H1 (cell line): Measurements from ENCODE around the gene UNC5B. TPM values are rescaled to one million over a fixed set of nuclear protein-coding genes. Genes with fewer than 3 reads are reported as not detected.

Experiments used
- polyA plus RNA-seq, 7 experiments: library from polyadenylated mRNA; depleted of rRNA in 3 of 7; stranded (reverse) in 5 of 7; unstranded in 2 of 7; fragments of >200 nt in 5 of 7; fragments of 200-250 nt in 2 of 7; gene quantifications; 1 replicate in 5 of 7; 2 replicates in 1 of 7; 4 replicates in 1 of 7; pipeline versions ENCODE4 v1.2.1 to v1.2.3, GENCODE V29; 2011 to 2013; ENCODE audit warnings: missing spikeins in 2 of 7, mixed read lengths in 2 of 7
- total RNA-seq: library from RNA; stranded (reverse); fragmentation: NEBNext Ultra II Directional; extraction: Animal tissue kit (Norgen Biotek cat#: 25700); gene quantifications from 2 replicates; pipeline ENCODE4 v1.2.1, GENCODE V29; 2021
- TF ChIP-seq, protein P1 (sequence below): fragments of 300-600 bp; sonication (generic); IDR thresholded peaks from 2 replicates; pipeline ENCODE4 v1.7.1; 2012; ENCODE audit warnings: low read length, moderate library complexity, mild to moderate bottlenecking, inconsistent platforms; ENCODE audit not compliant: insufficient replicate concordance

UNC5B gene
- total and polyA plus RNA-seq, 2 of the 8 experiments (the other 6 are each of a cell fraction or from before 2014, with no cell fraction given), result 27.9 to 31.8 TPM

- TF ChIP-seq, protein P1, sequence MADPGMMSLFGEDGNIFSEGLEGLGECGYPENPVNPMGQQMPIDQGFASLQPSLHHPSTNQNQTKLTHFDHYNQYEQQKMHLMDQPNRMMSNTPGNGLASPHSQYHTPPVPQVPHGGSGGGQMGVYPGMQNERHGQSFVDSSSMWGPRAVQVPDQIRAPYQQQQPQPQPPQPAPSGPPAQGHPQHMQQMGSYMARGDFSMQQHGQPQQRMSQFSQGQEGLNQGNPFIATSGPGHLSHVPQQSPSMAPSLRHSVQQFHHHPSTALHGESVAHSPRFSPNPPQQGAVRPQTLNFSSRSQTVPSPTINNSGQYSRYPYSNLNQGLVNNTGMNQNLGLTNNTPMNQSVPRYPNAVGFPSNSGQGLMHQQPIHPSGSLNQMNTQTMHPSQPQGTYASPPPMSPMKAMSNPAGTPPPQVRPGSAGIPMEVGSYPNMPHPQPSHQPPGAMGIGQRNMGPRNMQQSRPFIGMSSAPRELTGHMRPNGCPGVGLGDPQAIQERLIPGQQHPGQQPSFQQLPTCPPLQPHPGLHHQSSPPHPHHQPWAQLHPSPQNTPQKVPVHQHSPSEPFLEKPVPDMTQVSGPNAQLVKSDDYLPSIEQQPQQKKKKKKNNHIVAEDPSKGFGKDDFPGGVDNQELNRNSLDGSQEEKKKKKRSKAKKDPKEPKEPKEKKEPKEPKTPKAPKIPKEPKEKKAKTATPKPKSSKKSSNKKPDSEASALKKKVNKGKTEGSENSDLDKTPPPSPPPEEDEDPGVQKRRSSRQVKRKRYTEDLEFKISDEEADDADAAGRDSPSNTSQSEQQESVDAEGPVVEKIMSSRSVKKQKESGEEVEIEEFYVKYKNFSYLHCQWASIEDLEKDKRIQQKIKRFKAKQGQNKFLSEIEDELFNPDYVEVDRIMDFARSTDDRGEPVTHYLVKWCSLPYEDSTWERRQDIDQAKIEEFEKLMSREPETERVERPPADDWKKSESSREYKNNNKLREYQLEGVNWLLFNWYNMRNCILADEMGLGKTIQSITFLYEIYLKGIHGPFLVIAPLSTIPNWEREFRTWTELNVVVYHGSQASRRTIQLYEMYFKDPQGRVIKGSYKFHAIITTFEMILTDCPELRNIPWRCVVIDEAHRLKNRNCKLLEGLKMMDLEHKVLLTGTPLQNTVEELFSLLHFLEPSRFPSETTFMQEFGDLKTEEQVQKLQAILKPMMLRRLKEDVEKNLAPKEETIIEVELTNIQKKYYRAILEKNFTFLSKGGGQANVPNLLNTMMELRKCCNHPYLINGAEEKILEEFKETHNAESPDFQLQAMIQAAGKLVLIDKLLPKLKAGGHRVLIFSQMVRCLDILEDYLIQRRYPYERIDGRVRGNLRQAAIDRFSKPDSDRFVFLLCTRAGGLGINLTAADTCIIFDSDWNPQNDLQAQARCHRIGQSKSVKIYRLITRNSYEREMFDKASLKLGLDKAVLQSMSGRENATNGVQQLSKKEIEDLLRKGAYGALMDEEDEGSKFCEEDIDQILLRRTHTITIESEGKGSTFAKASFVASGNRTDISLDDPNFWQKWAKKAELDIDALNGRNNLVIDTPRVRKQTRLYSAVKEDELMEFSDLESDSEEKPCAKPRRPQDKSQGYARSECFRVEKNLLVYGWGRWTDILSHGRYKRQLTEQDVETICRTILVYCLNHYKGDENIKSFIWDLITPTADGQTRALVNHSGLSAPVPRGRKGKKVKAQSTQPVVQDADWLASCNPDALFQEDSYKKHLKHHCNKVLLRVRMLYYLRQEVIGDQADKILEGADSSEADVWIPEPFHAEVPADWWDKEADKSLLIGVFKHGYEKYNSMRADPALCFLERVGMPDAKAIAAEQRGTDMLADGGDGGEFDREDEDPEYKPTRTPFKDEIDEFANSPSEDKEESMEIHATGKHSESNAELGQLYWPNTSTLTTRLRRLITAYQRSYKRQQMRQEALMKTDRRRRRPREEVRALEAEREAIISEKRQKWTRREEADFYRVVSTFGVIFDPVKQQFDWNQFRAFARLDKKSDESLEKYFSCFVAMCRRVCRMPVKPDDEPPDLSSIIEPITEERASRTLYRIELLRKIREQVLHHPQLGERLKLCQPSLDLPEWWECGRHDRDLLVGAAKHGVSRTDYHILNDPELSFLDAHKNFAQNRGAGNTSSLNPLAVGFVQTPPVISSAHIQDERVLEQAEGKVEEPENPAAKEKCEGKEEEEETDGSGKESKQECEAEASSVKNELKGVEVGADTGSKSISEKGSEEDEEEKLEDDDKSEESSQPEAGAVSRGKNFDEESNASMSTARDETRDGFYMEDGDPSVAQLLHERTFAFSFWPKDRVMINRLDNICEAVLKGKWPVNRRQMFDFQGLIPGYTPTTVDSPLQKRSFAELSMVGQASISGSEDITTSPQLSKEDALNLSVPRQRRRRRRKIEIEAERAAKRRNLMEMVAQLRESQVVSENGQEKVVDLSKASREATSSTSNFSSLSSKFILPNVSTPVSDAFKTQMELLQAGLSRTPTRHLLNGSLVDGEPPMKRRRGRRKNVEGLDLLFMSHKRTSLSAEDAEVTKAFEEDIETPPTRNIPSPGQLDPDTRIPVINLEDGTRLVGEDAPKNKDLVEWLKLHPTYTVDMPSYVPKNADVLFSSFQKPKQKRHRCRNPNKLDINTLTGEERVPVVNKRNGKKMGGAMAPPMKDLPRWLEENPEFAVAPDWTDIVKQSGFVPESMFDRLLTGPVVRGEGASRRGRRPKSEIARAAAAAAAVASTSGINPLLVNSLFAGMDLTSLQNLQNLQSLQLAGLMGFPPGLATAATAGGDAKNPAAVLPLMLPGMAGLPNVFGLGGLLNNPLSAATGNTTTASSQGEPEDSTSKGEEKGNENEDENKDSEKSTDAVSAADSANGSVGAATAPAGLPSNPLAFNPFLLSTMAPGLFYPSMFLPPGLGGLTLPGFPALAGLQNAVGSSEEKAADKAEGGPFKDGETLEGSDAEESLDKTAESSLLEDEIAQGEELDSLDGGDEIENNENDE, result no peak
These were observed 10.5 kb upstream of the UNC5B start (continued) for GRCh38 chr10:71201849-71202248.
